NK-92 (cell line): ENCODE results near the gene ZNF213.
"Not testable (repeated sequence)": the region's sequence is repeated elsewhere in the genome, so short reads cannot be mapped to it uniquely, and the experiment has no call there.

ENCODE experiments used
- DNase-seq: peaks from one replicate; lab custom pipeline; 2025; ENCODE audit not compliant: unreplicated experiment; lab: John Stamatoyannopoulos, UW

ZNF213 gene

GRCh38 chr16:3148256-3149192, 13.7 kb downstream of the ZNF213 start:
- no peak for DNase-seq

DNA sequence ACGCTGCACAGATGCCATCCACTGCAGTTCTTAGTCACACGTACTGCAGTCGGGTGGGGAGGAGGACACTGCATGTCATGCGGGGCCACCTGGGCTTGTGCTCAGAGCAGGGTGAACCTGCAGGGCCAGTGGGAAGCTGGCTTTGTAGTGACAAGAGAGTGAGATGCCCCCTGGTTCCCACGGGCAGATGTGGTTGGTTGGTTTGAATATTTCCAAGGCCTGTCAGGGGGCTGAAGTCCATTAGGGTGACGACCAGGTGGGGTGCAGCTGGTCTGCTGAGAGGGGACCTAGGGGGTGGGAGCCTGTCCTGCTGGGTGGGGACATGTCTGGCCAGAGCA, 14.3 kb downstream of the ZNF213 start:
- no peak for DNase-seq

GRCh38 chr16:3149630-3150345, 15.0 kb downstream of the ZNF213 start:
- no peak for DNase-seq

DNA sequence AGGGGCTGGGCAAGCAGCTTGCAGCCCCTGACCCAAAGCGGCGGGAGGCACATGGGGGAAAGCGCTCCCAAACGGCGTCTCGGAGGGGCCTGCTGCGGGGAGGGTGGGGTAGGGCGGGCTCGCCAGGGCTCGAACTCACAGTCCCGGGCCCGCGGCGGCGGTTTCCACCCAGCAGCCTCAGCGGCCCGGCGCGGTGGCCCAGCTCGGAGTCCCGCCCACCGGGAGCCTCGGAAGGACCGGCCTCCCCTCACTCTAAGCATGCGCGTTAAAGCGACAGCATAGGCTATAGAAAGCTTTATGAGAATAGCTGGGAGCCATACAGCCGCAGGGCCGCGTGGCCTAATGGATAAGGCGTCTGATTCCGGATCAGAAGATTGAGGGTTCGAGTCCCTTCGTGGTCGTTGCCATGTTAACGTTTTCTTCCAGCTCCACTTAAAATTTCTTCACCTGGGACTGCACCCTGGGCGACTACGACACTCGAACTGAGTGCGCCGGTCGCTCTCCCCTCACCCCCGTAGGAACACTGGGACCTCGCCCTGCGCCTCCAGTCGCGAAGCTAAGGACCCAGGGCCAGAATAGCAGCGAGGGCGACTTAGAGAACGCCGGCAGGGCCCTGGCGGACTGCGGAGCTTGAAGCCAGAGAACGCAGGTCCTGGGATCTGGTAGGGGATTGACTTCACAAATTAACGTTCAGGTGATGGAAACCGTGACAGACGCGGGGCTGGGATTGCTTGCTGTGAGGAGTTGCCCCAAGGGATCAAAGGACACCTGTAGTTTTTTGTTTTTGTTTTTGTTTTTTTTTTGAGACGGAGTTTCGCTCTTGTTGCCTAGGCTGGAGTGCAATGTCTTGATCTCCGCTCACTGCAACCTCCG, 15.8 kb downstream of the ZNF213 start:
- peak; percentile 66 for DNase-seq

DNA sequence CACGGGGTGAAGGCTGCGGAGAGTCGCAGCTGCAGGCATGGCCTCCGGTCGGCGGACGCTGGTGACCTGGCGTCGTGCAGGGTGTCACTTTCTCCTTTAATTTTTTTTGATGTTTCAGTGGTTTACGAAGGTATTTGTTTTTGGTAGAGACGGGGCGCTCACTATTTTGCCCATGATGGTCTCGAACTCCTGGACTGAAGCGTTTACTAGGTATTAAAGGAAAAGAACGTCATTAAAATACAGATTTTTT, 17.1 kb downstream of the ZNF213 start:
- DNase-seq = no peak

DNA sequence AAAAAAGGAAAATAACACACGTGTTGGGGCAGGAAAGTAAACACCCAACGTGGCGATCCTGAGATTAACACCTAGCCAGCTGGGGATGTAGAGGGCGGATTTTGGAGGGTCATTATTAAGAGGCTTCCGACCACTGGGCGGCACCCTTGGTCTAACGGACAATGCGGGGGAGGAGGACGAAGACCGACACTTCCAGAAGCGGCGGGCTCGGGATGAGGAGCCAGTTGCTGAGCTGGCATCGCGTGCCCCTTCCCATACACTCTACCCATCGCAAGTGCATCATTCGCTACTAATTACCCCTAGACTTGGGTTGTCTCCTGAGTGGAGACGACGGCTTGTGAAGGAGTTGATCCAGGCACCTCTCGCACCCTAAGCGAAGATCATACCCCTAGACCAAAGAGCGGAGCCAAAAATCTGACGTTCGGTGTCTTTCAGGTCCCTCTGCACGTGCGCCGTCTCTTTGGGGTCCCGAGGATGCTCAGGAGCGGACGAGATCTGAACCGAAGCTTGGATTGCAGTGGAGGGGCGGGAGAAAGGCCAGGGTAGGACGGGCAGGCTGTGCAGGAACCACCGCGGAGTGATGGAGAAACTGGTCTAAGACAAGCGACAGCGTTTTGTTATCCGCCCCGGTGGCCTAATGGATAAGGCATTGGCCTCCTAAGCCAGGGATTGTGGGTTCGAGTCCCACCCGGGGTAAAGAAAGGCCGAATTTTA, 17.6 kb downstream of the ZNF213 start:
- DNase-seq = no peak

- no peak for DNase-seq
These were observed 18.2 kb downstream of the ZNF213 start for GRCh38 chr16:3152991-3153368.

DNA sequence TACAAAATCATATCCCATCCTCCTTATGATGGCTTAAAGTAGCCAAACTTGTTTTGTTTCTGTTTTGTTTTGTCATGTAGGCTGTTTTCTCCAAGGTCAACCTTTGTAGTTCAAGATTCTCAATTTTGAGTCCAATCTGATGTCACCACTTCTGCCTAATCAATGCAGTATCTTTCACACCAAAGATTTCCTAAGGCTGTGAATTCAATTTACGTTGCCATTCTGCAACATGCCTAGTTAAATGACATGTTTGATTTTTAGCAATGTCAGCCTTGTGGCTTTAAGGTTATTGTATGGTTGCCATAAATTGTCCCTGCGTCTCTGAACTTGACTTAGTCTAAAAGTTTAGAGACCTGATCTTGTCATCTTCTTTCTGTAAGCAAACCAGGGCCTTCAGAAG, 20.4 kb downstream of the ZNF213 start:
- DNase-seq = no peak

- DNase-seq = no peak
These were observed 21.1 kb downstream of the ZNF213 start for GRCh38 chr16:3155972-3156371.

DNA sequence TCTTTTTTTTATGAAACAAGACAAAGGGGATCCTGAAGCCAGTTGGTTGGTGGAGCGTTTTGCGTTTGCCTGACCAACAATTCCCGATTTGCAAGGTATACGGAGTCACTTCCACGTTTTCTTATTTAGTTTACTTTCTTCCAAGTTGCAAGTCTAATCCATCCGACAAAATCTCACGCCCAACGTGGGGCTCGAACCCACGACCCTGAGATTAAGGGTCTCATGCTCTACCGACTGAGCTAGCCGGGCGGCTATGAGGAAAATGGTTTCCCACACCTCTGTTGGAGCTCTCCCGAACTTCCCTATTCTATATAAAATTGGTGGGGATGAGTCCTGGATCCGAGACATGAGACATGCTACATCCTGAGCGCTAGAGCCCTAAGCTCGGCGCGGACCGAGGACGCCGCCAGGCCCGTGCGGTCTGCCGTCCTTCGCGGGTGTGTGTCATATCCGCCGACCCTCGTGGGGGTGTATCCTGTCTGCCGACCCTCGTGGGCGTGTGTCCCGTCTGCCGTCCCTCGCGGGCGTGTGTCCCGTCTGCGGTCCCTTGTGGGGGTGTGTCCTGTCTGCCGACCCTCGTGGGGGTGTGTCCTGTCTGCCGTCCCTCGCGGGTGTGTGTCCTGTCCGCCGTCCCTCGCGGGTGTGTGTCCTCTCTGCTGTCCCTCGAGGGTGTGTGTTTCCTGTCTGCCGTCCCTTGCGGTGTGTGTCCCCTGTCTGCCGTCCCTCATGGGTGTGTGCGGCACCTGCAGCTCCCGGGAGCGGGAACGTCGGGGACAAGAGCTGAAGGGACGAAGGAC, 22.6 kb downstream of the ZNF213 start:
- no peak for DNase-seq

- DNase-seq = no peak
These were observed 23.2 kb downstream of the ZNF213 start for GRCh38 chr16:3158026-3158509.

DNA sequence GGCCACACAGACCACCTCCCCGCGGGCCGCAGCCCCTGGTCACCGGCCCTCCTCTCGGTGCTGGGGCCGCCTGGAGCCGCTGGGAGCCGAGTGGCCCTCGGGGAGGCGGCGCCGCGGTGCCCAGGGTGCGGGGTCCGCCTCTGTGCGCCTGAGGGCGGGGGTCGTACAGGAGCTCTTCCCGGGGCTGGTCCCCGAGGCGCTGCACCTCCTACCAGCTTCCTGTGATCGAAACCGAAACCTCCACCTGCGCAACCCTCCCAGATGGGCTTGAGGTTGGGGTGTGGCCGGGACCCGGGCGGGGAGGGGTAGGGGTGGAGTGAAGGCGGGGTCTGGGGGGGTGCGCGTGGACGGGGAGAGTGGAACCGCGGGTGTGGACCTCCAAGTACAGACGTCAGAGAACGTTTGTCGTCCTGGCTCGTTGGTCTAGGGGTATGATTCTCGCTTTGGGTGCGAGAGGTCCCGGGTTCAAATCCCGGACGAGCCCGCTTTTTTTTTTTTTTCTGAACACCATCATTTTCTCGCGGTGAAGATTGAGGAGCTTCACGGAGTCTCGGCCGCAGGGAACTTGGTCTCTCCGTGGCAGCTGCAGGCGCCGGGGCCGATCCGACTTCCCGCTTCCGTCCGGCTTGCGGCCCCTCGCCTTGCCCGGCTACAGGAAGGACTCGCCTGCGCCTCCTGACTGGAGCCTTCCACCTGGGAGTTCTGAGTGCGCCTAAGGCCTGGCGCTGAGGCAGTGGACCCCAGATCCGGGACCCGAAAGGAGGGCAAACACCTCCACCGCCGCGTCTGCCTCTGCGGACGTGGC, 23.9 kb downstream of the ZNF213 start:
- DNase-seq = peak; percentile 68

DNA sequence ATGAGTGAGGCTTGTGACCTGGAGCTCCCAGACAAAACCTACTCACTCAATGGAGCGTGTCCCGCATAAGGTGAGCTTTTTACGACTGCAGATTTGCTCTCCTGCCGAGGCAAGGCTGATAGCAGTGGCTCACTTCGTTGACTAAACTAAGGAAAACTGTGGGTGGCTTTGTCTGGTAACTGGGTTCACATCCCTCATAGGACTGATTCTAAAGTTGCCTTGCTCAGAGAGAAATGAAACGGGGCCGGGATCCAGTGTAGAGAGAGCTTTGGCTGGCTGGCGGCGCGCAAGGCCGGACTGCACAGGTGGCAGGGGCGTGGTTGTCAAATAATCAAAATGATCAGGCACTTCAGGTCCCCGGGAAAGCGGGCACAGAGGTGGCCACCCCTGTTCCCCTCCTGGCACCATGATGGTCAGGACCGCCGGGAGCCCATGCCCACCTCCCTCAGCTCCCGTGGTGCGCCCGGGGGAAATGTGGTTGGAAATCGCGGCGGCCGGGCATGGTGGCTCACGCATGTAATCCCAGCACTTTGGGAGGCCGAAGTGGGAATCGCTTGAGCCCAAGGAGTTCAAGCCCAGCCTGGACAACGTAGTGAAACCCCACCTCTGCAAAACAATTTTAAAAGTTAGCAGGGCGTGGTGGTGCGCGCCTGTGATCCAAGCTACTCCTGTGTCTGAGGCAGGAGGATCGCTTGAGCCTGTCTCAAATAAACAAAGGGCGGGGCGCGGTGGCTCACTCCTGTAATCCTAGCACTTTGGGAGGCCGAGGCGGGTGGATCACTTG, 26.6 kb downstream of the ZNF213 start:
- DNase-seq = no peak

GRCh38 chr16:3164121-3164991, 29.5 kb downstream of the ZNF213 start:
- DNase-seq = no peak

GRCh38 chr16:3165111-3165822, 30.4 kb downstream of the ZNF213 start:
- DNase-seq = no peak

GRCh38 chr16:3166505-3166886, 31.7 kb downstream of the ZNF213 start:
- DNase-seq = no peak

DNA sequence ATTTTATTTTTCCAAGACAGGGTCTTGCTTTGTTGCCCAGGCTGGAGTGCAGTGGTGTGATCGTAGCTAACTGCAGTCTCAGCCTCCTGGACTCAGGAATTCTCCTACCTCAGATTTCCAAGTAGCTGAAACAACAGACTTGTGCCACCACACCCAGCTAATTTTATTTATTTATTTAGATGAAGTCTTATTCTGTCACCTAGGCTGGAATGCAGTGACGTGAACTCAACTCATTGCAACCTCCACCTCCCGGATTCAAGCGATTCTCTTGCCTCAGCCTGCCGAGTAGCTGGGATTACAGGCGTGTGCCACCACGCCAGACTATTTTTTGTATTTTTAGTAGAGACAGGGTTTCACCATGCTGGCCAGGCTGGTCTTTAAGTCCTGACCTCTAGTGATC, 33.9 kb downstream of the ZNF213 start:
- DNase-seq = not testable (repeated sequence)
